ENCODE measurements around the gene ART1.
"Not testable (repeated sequence)": the region's sequence is repeated elsewhere in the genome, so short reads cannot be mapped to it uniquely, and the experiment has no call there.

The ART1 gene

GRCh38 chr11:3632070-3632660, 12.8 kb upstream of the ART1 start:
- no peak for DNase-seq (ENCODE audit: low spot score)

GRCh38 chr11:3635641-3636375, 9.1 kb upstream of the ART1 start:
- no peak for DNase-seq (ENCODE audit: low spot score)

- DNase-seq (ENCODE audit: low spot score) = no peak
Measured at GRCh38 chr11:3637201-3637600, 7.7 kb upstream of the ART1 start.

- DNase-seq (ENCODE audit: low spot score) = no peak
Measured at GRCh38 chr11:3638513-3638912, 6.4 kb upstream of the ART1 start.

- DNase-seq (ENCODE audit: low spot score) = no peak
Measured at GRCh38 chr11:3639841-3640240, 5.1 kb upstream of the ART1 start.

- DNase-seq (ENCODE audit: low spot score) = no peak
Measured at GRCh38 chr11:3641191-3641590, 3.7 kb upstream of the ART1 start.

GRCh38 chr11:3641701-3642070, 3.2 kb upstream of the ART1 start, which contains the start of gene ART5:
TSS of gene ART5 (minus strand) at chr11:3641992. CDS start at chr11:3641862, 130 bp downstream.
- DNase-seq (ENCODE audit: low spot score) = no peak

- no peak for DNase-seq (ENCODE audit: low spot score)
Measured at GRCh38 chr11:3642071-3642951, 2.6 kb upstream of the ART1 start.

GRCh38 chr11:3643102-3643546, 1.8 kb upstream of the ART1 start:
- not testable (repeated sequence) for DNase-seq (ENCODE audit: low spot score)

- no peak for DNase-seq (ENCODE audit: low spot score)
Measured at GRCh38 chr11:3645552-3645951, 624 bp downstream of the ART1 start.

- DNase-seq (ENCODE audit: low spot score) = not testable (repeated sequence)
Measured at GRCh38 chr11:3648843-3649242, 3.9 kb downstream of the ART1 start.

- DNase-seq (ENCODE audit: low spot score) = not testable (repeated sequence)
Measured at GRCh38 chr11:3649374-3649773, 4.4 kb downstream of the ART1 start.

- not testable (repeated sequence) for DNase-seq (ENCODE audit: low spot score)
Measured at GRCh38 chr11:3652514-3652913, 7.6 kb downstream of the ART1 start.

- DNase-seq (ENCODE audit: low spot score) = no peak
Measured at GRCh38 chr11:3655547-3655946, 10.6 kb downstream of the ART1 start.

GRCh38 chr11:3657331-3657730, 12.4 kb downstream of the ART1 start:
- not testable (repeated sequence) for DNase-seq (ENCODE audit: low spot score)

- DNase-seq (ENCODE audit: low spot score) = no peak
Measured at GRCh38 chr11:3658252-3658651, 13.3 kb downstream of the ART1 start.

- DNase-seq (ENCODE audit: low spot score) = no peak
Measured at GRCh38 chr11:3659595-3660515, 14.9 kb downstream of the ART1 start.

GRCh38 chr11:3660960-3661359, 16.0 kb downstream of the ART1 start:
- no peak for DNase-seq (ENCODE audit: low spot score)

- no peak for DNase-seq (ENCODE audit: low spot score)
Measured at GRCh38 chr11:3662856-3663255, 17.9 kb downstream of the ART1 start.

- no peak for DNase-seq (ENCODE audit: low spot score)
Measured at GRCh38 chr11:3664032-3664630, 19.2 kb downstream of the ART1 start.

- DNase-seq (ENCODE audit: low spot score) = no peak
Measured at GRCh38 chr11:3665336-3666022, 20.6 kb downstream of the ART1 start.
